ENCODE measurements around the gene PIK3R3. TPM values are rescaled to one million over a fixed set of nuclear protein-coding genes. Genes with fewer than 3 reads are reported as not detected.

Gene PIK3R3
- total RNA-seq, 1 experiment from 2014 or later, result 30.2 TPM

- ChIA-PET POLR2A (ENCODE audit: low non-redundant PET) (no interaction called here), CTCF (no interaction called here)
- H3K27me3 ChIP-seq (replicated peaks; ENCODE audit: insufficient read depth, low read depth, low read length, poor library complexity), result no peaks in the 10 kb centered on the region
- H3K9me3 ChIP-seq (ENCODE audit: low read depth, low read length, poor library complexity, severe bottlenecking), result peaks cover 3% of the 10 kb centered on the region
- H3K27ac ChIP-seq (ENCODE audit: low read depth, low read length, poor library complexity, severe bottlenecking), result no peak overlapping the region
- intact Hi-C loops (cut with micrococcal nuclease; ENCODE audit: unreplicated experiment), result no loop called here
- no peak for TF ChIP-seq EZH2 (IDR thresholded peaks at IDR 0.05; ENCODE audit: borderline replicate concordance, low read depth, low read length, poor library complexity, severe bottlenecking)
- no peak for TF ChIP-seq CTCF (conservative IDR thresholded peaks at IDR 0.05; ENCODE audit: low read depth, low read length)
- H3K4me3 ChIP-seq (ENCODE audit: low read depth, low read length, poor library complexity, severe bottlenecking), result no peak overlapping the region
- no peak for DNase-seq (ENCODE audit: low spot score)
- no peaks in the 10 kb centered on the region for H3K4me1 ChIP-seq (ENCODE audit: insufficient read depth, low read length, poor library complexity, severe bottlenecking)
- BruUV-seq (replicated peaks), result no TSS peak
- no peaks in the 10 kb centered on the region for H3K36me3 ChIP-seq (ENCODE audit: insufficient read depth, low read length, poor library complexity, severe bottlenecking)
Measured at GRCh38 chr1:46087891-46088290, 44.5 kb downstream of the PIK3R3 start.

GRCh38 chr1:46086576-46086975 lies 45.9 kb downstream of the PIK3R3 start:
- no peak for DNase-seq (ENCODE audit: low spot score)
- POLR2A ChIA-PET (ENCODE audit: low non-redundant PET), result no interaction called here
- CTCF ChIA-PET, result no interaction called here
- Histone ChIP-seq H3K27me3 (replicated peaks; ENCODE audit: insufficient read depth, low read depth, low read length, poor library complexity) (no peaks in the 10 kb centered on the region), H3K4me3 (ENCODE audit: low read depth, low read length, poor library complexity, severe bottlenecking) (no peak overlapping the region), H3K9me3 (ENCODE audit: low read depth, low read length, poor library complexity, severe bottlenecking) (peaks cover 3% of the 10 kb centered on the region), H3K4me1 (ENCODE audit: insufficient read depth, low read length, poor library complexity, severe bottlenecking) (peaks cover 2% of the 10 kb centered on the region), H3K27ac (ENCODE audit: low read depth, low read length, poor library complexity, severe bottlenecking) (no peak overlapping the region), H3K36me3 (ENCODE audit: insufficient read depth, low read length, poor library complexity, severe bottlenecking) (no peaks in the 10 kb centered on the region)
- BruUV-seq (replicated peaks), result no TSS peak
- intact Hi-C loops (cut with micrococcal nuclease; ENCODE audit: unreplicated experiment), result no loop called here
- no peak for TF ChIP-seq EZH2 (IDR thresholded peaks at IDR 0.05; ENCODE audit: borderline replicate concordance, low read depth, low read length, poor library complexity, severe bottlenecking)
- no peak for TF ChIP-seq CTCF (conservative IDR thresholded peaks at IDR 0.05; ENCODE audit: low read depth, low read length)

- no peaks in the 10 kb centered on the region for H3K36me3 ChIP-seq (ENCODE audit: insufficient read depth, low read length, poor library complexity, severe bottlenecking)
- peaks cover 13% of the 10 kb centered on the region for H3K4me1 ChIP-seq (ENCODE audit: insufficient read depth, low read length, poor library complexity, severe bottlenecking)
- no peak overlapping the region for H3K27ac ChIP-seq (ENCODE audit: low read depth, low read length, poor library complexity, severe bottlenecking)
- no peak for DNase-seq (ENCODE audit: low spot score)
- no peak for TF ChIP-seq CTCF (conservative IDR thresholded peaks at IDR 0.05; ENCODE audit: low read depth, low read length)
- TF ChIP-seq EZH2 (IDR thresholded peaks at IDR 0.05; ENCODE audit: borderline replicate concordance, low read depth, low read length, poor library complexity, severe bottlenecking), result no peak
- peaks cover 3% of the 10 kb centered on the region for H3K9me3 ChIP-seq (ENCODE audit: low read depth, low read length, poor library complexity, severe bottlenecking)
- ChIA-PET CTCF (no interaction called here), POLR2A (ENCODE audit: low non-redundant PET) (interaction anchor here (0.7 kb wide), 1 partner anchor 18 kb away, joined by 3 read pairs; no protein-coding TSS in a partner anchor)
- BruUV-seq (replicated peaks), result no TSS peak
- no peaks in the 10 kb centered on the region for H3K27me3 ChIP-seq (replicated peaks; ENCODE audit: insufficient read depth, low read depth, low read length, poor library complexity)
- intact Hi-C loops (cut with micrococcal nuclease; ENCODE audit: unreplicated experiment), result no loop called here
- H3K4me3 ChIP-seq (ENCODE audit: low read depth, low read length, poor library complexity, severe bottlenecking), result no peak overlapping the region
Measured at GRCh38 chr1:46084553-46085451, 47.6 kb downstream of the PIK3R3 start.
